ENCODE results near the gene TGFBR2.

GRCh38 chr3:30663533-30664241 is 57.3 kb downstream of the TGFBR2 start:
- TF ChIP-seq POLR2AphosphoS5 (IDR thresholded peaks at IDR 0.05; ENCODE audit: low read length), result no peak
- TF ChIP-seq CTCF (IDR thresholded peaks at IDR 0.05 in 2 of 3, conservative IDR thresholded peaks at IDR 0.05 in 1 of 3; ENCODE audit: control insufficient read depth in 2 of 3, extremely low read depth in 1 of 3, insufficient read depth in 1 of 3, low read depth in 3 of 3, low read length in 3 of 3), result no peak
- TF ChIP-seq SMARCA5 (IDR thresholded peaks at IDR 0.05), result no peak
- no peak for TF ChIP-seq POLR2A (IDR thresholded peaks at IDR 0.05; ENCODE audit: low read depth, low read length)
- TF ChIP-seq SRF (IDR thresholded peaks at IDR 0.05; ENCODE audit: low read depth in 2 of 2, low read length in 2 of 2), result no peak
- TF ChIP-seq, protein P1, sequence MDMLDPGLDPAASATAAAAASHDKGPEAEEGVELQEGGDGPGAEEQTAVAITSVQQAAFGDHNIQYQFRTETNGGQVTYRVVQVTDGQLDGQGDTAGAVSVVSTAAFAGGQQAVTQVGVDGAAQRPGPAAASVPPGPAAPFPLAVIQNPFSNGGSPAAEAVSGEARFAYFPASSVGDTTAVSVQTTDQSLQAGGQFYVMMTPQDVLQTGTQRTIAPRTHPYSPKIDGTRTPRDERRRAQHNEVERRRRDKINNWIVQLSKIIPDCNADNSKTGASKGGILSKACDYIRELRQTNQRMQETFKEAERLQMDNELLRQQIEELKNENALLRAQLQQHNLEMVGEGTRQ (IDR thresholded peaks at IDR 0.05; ENCODE audit: borderline replicate concordance, low read depth, low read length), result no peak
- no peak for TF ChIP-seq SUPT20H (IDR thresholded peaks at IDR 0.05; ENCODE audit: borderline replicate concordance, control insufficient read depth, low read depth, low read length)
- no peak for TF ChIP-seq TBL1XR1 (IDR thresholded peaks at IDR 0.05; ENCODE audit: low read depth, low read length)
- no peak for TF ChIP-seq YY1 (IDR thresholded peaks at IDR 0.05; ENCODE audit: low read depth, low read length)
- no peak for TF ChIP-seq MTA3 (IDR thresholded peaks at IDR 0.05; ENCODE audit: borderline replicate concordance, low read length)
